HG03139 (cell line): ENCODE data around the gene HTR6.

Source experiments
- ATAC-seq: cut with Tn5 transposase; IDR thresholded peaks from one replicate; pipeline ENCODE4 v1.9.1; 2021; ENCODE audit not compliant: unreplicated experiment

The HTR6 gene

GRCh38 chr1:19717467-19717866 is 52.8 kb downstream of the HTR6 start:
- no peak for ATAC-seq

DNA sequence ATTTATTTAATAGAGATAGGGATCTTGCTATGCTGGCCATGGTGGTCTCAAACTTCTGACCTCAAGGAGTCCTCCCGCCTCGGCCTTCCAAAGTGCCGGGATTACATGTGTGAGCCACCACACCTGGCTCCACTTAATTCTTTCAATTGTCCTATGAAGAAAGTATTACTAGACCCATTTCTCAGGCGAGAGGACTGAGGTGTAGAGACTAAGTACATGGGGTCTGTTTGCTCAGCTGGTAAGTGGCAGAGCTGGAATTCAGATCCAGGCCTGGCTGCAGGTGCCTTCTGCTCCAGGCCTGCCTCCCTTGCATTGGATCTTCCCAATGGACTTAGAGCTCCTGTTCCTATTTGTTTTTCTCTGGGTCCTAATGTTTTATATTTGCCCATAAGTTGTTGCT is 55.5 kb downstream of the HTR6 start:
- no peak for ATAC-seq

DNA sequence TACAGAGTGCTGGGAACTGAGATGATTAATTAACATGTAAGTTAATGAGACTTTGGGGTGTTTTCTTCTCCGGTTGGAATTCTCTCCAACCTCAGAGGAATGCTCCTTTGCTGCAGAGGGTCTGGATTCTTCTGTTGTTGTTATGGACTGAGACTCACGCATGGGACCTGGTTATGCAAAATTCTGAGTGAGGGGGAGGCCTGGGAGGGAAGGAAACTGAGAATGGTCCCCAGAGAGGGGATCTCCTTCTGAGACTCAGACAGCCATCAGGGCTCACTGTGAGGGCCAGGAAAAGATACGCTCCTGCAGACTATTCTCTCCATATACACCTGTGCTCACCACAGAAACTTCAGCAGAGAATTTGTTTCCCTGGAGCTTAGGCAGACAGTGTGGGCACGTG is 56.3 kb downstream of the HTR6 start:
- ATAC-seq: no peak

DNA sequence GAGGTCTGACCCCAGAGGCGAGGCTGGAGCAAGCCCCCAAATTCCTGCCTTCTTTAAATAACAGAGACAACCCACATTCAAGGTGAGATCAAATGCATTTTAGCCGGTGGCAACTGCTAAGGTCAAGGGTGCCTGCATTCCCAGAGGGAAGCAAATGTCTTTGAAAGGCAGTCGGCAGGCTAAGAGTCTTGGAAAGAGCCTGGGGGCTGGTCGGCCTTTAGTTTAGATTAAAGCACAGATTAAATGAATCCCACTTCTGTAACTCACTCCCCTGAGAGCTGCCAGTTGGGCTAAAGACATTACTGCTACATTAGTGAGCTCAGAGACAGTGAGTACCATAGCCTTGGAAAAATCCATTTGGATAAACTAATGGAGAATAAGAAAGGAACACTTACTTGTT is 59.2 kb downstream of the HTR6 start:
- ATAC-seq: no peak

- ATAC-seq: no peak
Observed at GRCh38 chr1:19725606-19726005, 60.9 kb downstream of the HTR6 start.

DNA sequence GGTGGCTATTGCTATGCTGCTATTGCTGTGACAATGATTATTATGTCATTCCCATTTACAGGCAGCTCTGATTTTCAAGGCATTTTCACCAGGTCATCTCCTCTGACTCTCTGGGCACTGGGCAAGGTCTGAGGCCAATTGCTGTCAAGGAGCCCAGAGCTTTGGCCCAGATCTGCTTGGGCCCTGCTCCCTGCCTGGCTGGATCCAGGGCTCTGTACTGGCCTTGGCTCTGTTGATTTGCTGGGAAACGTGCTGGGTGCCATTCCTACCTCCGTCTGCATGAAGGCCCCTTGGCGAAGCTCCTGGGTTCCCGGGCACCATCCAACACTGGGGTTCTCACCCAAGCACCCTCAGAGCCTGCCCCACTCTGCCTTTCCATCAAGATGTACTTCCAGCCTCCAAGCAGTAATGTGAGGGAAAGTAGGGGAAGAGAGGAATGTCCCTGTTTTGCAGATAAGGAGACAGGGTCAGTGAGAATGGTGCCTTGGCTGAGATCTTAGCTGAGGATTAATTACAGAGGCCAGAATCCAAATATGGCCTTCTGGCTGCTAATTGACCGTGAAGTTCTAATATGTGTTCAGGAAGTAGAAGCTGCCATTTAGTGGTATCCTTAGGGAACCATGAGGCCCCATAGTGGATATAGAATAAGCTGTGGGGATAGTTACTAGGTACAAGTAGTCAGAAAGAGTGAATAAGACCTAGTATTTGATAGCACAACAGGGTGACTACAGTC is 63.9 kb downstream of the HTR6 start:
- ATAC-seq: no peak

DNA sequence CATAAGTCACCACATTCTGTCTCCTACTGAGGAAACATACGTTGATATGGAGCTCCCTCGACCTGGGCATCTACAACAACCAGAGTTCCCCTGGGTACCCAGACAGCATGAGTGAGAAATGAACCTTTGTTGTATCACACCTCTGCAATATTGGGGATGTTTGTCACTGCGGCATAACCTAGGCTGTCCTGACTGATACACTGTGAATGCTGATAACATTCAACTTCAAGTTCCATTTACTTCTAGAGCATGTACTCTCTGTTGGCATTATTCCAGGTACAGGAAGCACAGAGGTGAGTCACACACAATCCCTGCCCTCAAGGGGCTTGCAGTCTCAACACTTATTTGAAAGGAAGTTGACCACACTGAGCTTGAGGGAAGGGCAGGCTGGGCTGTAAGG is 65.6 kb downstream of the HTR6 start:
- no peak for ATAC-seq
